GM23248 (cell line): ENCODE measurements around the gene KCNIP1.

Experiments used
- EZH2 ChIP-seq: fragments of 200-600 bp; sonication (generic); IDR thresholded peaks from 2 replicates; pipeline ENCODE4 v1.6.1; 2018; ENCODE audit warnings: antibody characterized with exemption, mild to moderate bottlenecking; ENCODE audit not compliant: insufficient read depth, poor library complexity, severe bottlenecking
- EZH2phosphoT487 ChIP-seq: fragments of 200-600 bp; sonication (generic); IDR thresholded peaks from 2 replicates; pipeline ENCODE4 v1.6.1; 2018; ENCODE audit warnings: antibody characterized with exemption, moderate library complexity, mild to moderate bottlenecking, low read depth; ENCODE audit not compliant: insufficient read depth

DNA sequence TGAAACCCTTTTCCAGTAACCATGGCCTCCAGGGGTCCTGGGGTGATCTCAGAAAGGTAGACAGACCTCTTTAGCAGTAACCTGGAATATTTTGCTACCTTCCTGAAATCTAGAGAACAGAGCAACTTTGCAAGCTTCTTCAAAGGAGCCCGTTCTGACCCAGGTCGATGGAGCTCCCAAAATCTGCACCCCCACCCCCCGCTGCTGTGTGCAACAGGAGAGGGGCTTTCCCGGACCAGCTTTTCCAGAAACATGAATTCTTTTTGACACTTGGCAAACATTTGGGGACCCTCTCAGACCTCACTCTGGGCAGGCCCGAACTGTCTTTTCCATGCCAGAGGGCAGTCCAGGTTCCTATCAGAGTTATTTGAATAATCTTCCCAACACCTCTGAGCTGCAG lies 65.3 kb downstream of the KCNIP1 start:
- no peak for TF ChIP-seq EZH2
- TF ChIP-seq EZH2phosphoT487 = no peak
